SU-DHL-6 (cell line): ENCODE measurements around the gene FCHSD1.

Experiments
- CTCF ChIP-seq: fragments of 200-600 bp; sonication (generic); IDR thresholded peaks from one replicate; pipeline ENCODE4 v1.5.1; 2017; ENCODE audit warnings: antibody characterized with exemption, mild to moderate bottlenecking, low read length, moderate library complexity; ENCODE audit not compliant: insufficient read depth, poor library complexity, severe bottlenecking
- EZH2phosphoT487 ChIP-seq: fragments of 200-600 bp; sonication (generic), shearing (Covaris generic); conservative IDR thresholded peaks from 2 replicates; pipeline ENCODE4 v1.6.1; 2018; ENCODE audit warnings: mild to moderate bottlenecking, antibody characterized with exemption, low read length, moderate library complexity, mixed read lengths

DNA sequence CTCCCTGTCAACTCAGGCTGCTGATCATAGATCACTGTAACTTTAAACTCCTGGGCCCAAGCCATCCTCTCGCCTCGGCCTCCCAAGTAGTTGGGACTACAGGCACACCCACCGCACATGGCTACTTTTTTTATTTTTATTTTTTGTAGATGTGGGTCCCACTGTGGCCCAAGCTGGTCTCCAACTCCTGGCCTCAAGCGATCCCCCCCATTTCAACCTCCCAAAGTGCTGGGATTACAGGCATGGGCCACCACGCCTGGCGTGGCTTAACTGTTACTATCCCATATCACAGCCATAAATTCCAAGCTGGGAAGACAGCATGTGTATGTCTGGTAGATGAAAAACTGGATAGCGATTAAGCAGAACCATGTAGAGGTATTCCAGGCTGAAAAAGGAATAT is 15.6 kb downstream of the FCHSD1 start:
- TF ChIP-seq CTCF (no peak), EZH2phosphoT487 (no peak)
